ENCODE data around the gene ENPP5.

DNA sequence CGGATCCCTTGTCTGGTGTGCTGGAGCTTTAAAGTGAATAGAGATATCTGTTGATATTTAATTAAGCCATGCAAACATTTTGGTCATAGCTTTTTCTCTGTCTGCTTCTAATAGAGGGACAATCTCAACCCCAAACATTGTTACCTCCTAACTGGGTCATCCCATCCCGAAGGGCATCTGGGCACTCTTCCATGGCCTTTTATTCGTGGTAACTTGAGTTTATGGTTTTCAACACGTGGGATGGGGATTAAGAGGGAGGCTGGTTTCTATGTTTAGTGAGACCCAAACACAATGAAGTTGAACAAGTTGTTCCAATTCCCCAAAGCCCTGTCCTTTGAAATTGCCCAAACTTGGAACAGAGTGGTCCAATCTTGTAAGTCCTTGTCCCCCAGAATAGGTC, 1.4 kb upstream of the ENPP5 start:
- no peak for TF ChIP-seq KLF9 (tag by site-specific recombination; IDR thresholded peaks at IDR 0.05; ENCODE audit: low read depth)
- TF ChIP-seq, protein P1, sequence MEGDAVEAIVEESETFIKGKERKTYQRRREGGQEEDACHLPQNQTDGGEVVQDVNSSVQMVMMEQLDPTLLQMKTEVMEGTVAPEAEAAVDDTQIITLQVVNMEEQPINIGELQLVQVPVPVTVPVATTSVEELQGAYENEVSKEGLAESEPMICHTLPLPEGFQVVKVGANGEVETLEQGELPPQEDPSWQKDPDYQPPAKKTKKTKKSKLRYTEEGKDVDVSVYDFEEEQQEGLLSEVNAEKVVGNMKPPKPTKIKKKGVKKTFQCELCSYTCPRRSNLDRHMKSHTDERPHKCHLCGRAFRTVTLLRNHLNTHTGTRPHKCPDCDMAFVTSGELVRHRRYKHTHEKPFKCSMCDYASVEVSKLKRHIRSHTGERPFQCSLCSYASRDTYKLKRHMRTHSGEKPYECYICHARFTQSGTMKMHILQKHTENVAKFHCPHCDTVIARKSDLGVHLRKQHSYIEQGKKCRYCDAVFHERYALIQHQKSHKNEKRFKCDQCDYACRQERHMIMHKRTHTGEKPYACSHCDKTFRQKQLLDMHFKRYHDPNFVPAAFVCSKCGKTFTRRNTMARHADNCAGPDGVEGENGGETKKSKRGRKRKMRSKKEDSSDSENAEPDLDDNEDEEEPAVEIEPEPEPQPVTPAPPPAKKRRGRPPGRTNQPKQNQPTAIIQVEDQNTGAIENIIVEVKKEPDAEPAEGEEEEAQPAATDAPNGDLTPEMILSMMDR (tag by site-specific recombination; IDR thresholded peaks at IDR 0.05), result no peak
- TF ChIP-seq OVOL3 (tag by site-specific recombination; IDR thresholded peaks at IDR 0.05), result no peak
- no peak for TF ChIP-seq ZNF580 (tag by site-specific recombination; IDR thresholded peaks at IDR 0.05)
- TF ChIP-seq SP2 (tag by site-specific recombination; IDR thresholded peaks at IDR 0.05), result no peak
- no peak for TF ChIP-seq GLI2 (tag by site-specific recombination; IDR thresholded peaks at IDR 0.05; ENCODE audit: borderline replicate concordance, low read depth)
- TF ChIP-seq SETDB1 (IDR thresholded peaks at IDR 0.05; ENCODE audit: insufficient read length, low read length), result no peak
- TF ChIP-seq, protein P2, sequence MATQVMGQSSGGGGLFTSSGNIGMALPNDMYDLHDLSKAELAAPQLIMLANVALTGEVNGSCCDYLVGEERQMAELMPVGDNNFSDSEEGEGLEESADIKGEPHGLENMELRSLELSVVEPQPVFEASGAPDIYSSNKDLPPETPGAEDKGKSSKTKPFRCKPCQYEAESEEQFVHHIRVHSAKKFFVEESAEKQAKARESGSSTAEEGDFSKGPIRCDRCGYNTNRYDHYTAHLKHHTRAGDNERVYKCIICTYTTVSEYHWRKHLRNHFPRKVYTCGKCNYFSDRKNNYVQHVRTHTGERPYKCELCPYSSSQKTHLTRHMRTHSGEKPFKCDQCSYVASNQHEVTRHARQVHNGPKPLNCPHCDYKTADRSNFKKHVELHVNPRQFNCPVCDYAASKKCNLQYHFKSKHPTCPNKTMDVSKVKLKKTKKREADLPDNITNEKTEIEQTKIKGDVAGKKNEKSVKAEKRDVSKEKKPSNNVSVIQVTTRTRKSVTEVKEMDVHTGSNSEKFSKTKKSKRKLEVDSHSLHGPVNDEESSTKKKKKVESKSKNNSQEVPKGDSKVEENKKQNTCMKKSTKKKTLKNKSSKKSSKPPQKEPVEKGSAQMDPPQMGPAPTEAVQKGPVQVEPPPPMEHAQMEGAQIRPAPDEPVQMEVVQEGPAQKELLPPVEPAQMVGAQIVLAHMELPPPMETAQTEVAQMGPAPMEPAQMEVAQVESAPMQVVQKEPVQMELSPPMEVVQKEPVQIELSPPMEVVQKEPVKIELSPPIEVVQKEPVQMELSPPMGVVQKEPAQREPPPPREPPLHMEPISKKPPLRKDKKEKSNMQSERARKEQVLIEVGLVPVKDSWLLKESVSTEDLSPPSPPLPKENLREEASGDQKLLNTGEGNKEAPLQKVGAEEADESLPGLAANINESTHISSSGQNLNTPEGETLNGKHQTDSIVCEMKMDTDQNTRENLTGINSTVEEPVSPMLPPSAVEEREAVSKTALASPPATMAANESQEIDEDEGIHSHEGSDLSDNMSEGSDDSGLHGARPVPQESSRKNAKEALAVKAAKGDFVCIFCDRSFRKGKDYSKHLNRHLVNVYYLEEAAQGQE (tag by site-specific recombination; IDR thresholded peaks at IDR 0.05), result no peak
- no peak for TF ChIP-seq KLF1 (tag by site-specific recombination; IDR thresholded peaks at IDR 0.05)
- TF ChIP-seq SALL2 (tag by site-specific recombination; IDR thresholded peaks at IDR 0.05; ENCODE audit: borderline replicate concordance), result no peak
- TF ChIP-seq, protein P3, sequence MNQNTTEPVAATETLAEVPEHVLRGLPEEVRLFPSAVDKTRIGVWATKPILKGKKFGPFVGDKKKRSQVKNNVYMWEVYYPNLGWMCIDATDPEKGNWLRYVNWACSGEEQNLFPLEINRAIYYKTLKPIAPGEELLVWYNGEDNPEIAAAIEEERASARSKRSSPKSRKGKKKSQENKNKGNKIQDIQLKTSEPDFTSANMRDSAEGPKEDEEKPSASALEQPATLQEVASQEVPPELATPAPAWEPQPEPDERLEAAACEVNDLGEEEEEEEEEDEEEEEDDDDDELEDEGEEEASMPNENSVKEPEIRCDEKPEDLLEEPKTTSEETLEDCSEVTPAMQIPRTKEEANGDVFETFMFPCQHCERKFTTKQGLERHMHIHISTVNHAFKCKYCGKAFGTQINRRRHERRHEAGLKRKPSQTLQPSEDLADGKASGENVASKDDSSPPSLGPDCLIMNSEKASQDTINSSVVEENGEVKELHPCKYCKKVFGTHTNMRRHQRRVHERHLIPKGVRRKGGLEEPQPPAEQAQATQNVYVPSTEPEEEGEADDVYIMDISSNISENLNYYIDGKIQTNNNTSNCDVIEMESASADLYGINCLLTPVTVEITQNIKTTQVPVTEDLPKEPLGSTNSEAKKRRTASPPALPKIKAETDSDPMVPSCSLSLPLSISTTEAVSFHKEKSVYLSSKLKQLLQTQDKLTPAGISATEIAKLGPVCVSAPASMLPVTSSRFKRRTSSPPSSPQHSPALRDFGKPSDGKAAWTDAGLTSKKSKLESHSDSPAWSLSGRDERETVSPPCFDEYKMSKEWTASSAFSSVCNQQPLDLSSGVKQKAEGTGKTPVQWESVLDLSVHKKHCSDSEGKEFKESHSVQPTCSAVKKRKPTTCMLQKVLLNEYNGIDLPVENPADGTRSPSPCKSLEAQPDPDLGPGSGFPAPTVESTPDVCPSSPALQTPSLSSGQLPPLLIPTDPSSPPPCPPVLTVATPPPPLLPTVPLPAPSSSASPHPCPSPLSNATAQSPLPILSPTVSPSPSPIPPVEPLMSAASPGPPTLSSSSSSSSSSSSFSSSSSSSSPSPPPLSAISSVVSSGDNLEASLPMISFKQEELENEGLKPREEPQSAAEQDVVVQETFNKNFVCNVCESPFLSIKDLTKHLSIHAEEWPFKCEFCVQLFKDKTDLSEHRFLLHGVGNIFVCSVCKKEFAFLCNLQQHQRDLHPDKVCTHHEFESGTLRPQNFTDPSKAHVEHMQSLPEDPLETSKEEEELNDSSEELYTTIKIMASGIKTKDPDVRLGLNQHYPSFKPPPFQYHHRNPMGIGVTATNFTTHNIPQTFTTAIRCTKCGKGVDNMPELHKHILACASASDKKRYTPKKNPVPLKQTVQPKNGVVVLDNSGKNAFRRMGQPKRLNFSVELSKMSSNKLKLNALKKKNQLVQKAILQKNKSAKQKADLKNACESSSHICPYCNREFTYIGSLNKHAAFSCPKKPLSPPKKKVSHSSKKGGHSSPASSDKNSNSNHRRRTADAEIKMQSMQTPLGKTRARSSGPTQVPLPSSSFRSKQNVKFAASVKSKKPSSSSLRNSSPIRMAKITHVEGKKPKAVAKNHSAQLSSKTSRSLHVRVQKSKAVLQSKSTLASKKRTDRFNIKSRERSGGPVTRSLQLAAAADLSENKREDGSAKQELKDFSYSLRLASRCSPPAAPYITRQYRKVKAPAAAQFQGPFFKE (tag by site-specific recombination; IDR thresholded peaks at IDR 0.05; ENCODE audit: borderline replicate concordance), result no peak
- TF ChIP-seq ZNF768 (tag by site-specific recombination; IDR thresholded peaks at IDR 0.05), result no peak
- no peak for TF ChIP-seq ZNF76 (tag by site-specific recombination; IDR thresholded peaks at IDR 0.05; ENCODE audit: borderline replicate concordance, low read depth)
- no peak for TF ChIP-seq IKZF3 (tag by site-specific recombination; IDR thresholded peaks at IDR 0.05)

Measured in HEK293 (cell line).